OCI-LY1 (cell line): ENCODE results near the gene FAM47E.
A peak's percentile ranks its signal among the peaks of the same experiment; 100 is the strongest.

Experiments used
- H2AFZ ChIP-seq: fragments of 200-600 bp; sonication (generic), shearing (Covaris generic); 2 replicates; pipeline ENCODE4 v1.6.0; 2014; ENCODE audit warnings: antibody characterized with exemption, mild to moderate bottlenecking, low read length
- H3F3A ChIP-seq: fragments of 200-600 bp; sonication (generic), shearing (Covaris generic); 2 replicates; pipeline ENCODE4 v1.6.0; 2014; ENCODE audit warnings: mild to moderate bottlenecking, antibody characterized with exemption, low read length, moderate library complexity; ENCODE audit not compliant: insufficient read depth
- H3K27ac ChIP-seq: fragments of 200-600 bp; sonication (generic); 2 replicates; pipeline ENCODE4 v1.5.1; 2014; ENCODE audit warnings: low read length, mixed run types, mild to moderate bottlenecking, low read depth; ENCODE audit not compliant: poor library complexity, severe bottlenecking
- H3K27me3 ChIP-seq: fragments of 200-600 bp; sonication (generic); 2 replicates; pipeline ENCODE4 v1.6.0; 2014; ENCODE audit warnings: antibody characterized with exemption, mild to moderate bottlenecking, low read length, moderate library complexity; ENCODE audit not compliant: insufficient read depth
- H3K36me3 ChIP-seq: fragments of 200-600 bp; sonication (generic); 2 replicates; pipeline ENCODE4 v1.6.1; 2014; ENCODE audit warnings: mild to moderate bottlenecking, antibody characterized with exemption, low read length, moderate library complexity, mixed read lengths; ENCODE audit not compliant: insufficient read depth
- H3K4me1 ChIP-seq: fragments of 200-600 bp; sonication (generic); 2 replicates; pipeline ENCODE4 v1.5.1; 2014; ENCODE audit warnings: mild to moderate bottlenecking, low read length, moderate library complexity; ENCODE audit not compliant: insufficient read depth, severe bottlenecking
- H3K4me2 ChIP-seq: fragments of 200-600 bp; sonication (generic), shearing (Covaris generic); 2 replicates; pipeline ENCODE4 v1.6.1; 2014; ENCODE audit warnings: low read length
- H3K4me3 ChIP-seq: fragments of 200-600 bp; sonication (generic); 2 replicates; pipeline ENCODE4 v1.5.1; 2014; ENCODE audit warnings: low read length, low read depth, mild to moderate bottlenecking, mixed read lengths; ENCODE audit not compliant: poor library complexity, severe bottlenecking
- H3K79me2 ChIP-seq: fragments of 200-600 bp; shearing (Covaris generic); 2 replicates; pipeline ENCODE4 v1.6.1; 2016; ENCODE audit warnings: mixed run types, low read length, mixed read lengths; ENCODE audit not compliant: insufficient read depth
- H3K9ac ChIP-seq: fragments of 200-600 bp; sonication (generic), shearing (Covaris generic); 2 replicates; pipeline ENCODE4 v1.6.1; 2014; ENCODE audit warnings: mild to moderate bottlenecking, low read length, mixed read lengths
- H3K9me2 ChIP-seq: fragments of 200-600 bp; sonication (generic), shearing (Covaris generic); 2 replicates; pipeline ENCODE4 v1.6.1; 2014; ENCODE audit warnings: low read depth, mild to moderate bottlenecking, low read length, mixed read lengths
- H3K9me3 ChIP-seq: fragments of 200-600 bp; shearing (Covaris generic); 2 replicates; pipeline ENCODE4 v1.6.1; 2014; ENCODE audit warnings: low read length, mixed read lengths
- H4K20me1 ChIP-seq: fragments of 200-600 bp; sonication (generic), shearing (Covaris generic); 2 replicates; pipeline ENCODE4 v1.6.0; 2016; ENCODE audit warnings: mild to moderate bottlenecking, low read length; ENCODE audit not compliant: insufficient read depth
- CTCF ChIP-seq: fragments of 200-600 bp; sonication (generic), shearing (Covaris generic); IDR thresholded peaks from 2 replicates; pipeline ENCODE4 v1.5.1; 2017; ENCODE audit warnings: mild to moderate bottlenecking, antibody characterized with exemption, low read length, moderate library complexity, mixed read lengths
- EZH2 ChIP-seq: fragments of 200-600 bp; sonication (generic), shearing (Covaris generic); IDR thresholded peaks from 2 replicates; pipeline ENCODE4 v1.8.0; 2017; ENCODE audit warnings: borderline replicate concordance, mixed run types, mild to moderate bottlenecking, antibody characterized with exemption, low read length, moderate library complexity, mixed read lengths

FAM47E gene

GRCh38 chr4:76214177-76214675, 37.3 kb upstream of the FAM47E start:
- Histone ChIP-seq H3K9me2 (no peaks in the 10 kb centered on the region), H2AFZ (peak overlapping the region; percentile 61), H3K27ac (peak overlapping the region; percentile 46), H3K4me1 (peaks cover 41% of the 10 kb centered on the region), H3K36me3 (no peaks in the 10 kb centered on the region), H4K20me1 (no peaks in the 10 kb centered on the region), H3F3A (no peaks in the 10 kb centered on the region), H3K27me3 (no peaks in the 10 kb centered on the region), H3K4me2 (peak overlapping the region; percentile 88), H3K79me2 (no peaks in the 10 kb centered on the region), H3K4me3 (peak overlapping the region; percentile 85), H3K9ac (peak overlapping the region; percentile 78), H3K9me3 (no peaks in the 10 kb centered on the region)
- TF ChIP-seq EZH2 (no peak), CTCF (peak; percentile 4; the same call in 1 of the 2 replicates)

GRCh38 chr4:76215077-76215476, 36.4 kb upstream of the FAM47E start:
- Histone ChIP-seq H3K9me3 (no peaks in the 10 kb centered on the region), H3K4me1 (peaks cover 41% of the 10 kb centered on the region), H3K4me3 (no peak overlapping the region), H3F3A (no peaks in the 10 kb centered on the region), H3K27me3 (no peaks in the 10 kb centered on the region), H3K9me2 (no peaks in the 10 kb centered on the region), H2AFZ (no peak overlapping the region), H3K4me2 (no peak overlapping the region), H3K9ac (no peak overlapping the region), H4K20me1 (no peaks in the 10 kb centered on the region), H3K27ac (no peak overlapping the region), H3K36me3 (no peaks in the 10 kb centered on the region), H3K79me2 (no peaks in the 10 kb centered on the region)
- TF ChIP-seq EZH2, result no peak
- no peak for TF ChIP-seq CTCF

GRCh38 chr4:76216524-76216923, 35.0 kb upstream of the FAM47E start:
- H3K4me2 ChIP-seq, result no peak overlapping the region
- H3K27me3 ChIP-seq, result no peaks in the 10 kb centered on the region
- no peaks in the 10 kb centered on the region for H4K20me1 ChIP-seq
- no peaks in the 10 kb centered on the region for H3K9me3 ChIP-seq
- H2AFZ ChIP-seq, result no peak overlapping the region
- TF ChIP-seq EZH2, result no peak
- no peak for TF ChIP-seq CTCF
- no peaks in the 10 kb centered on the region for H3K79me2 ChIP-seq
- peaks cover 30% of the 10 kb centered on the region for H3K4me1 ChIP-seq
- H3K9ac ChIP-seq, result no peak overlapping the region
- H3K4me3 ChIP-seq, result no peak overlapping the region
- no peaks in the 10 kb centered on the region for H3F3A ChIP-seq
- no peaks in the 10 kb centered on the region for H3K36me3 ChIP-seq
- H3K27ac ChIP-seq, result no peak overlapping the region
- H3K9me2 ChIP-seq, result no peaks in the 10 kb centered on the region
